ENCODE data around the gene NEK2. TPM values are rescaled to one million over a fixed set of nuclear protein-coding genes. Genes with fewer than 3 reads are reported as not detected.
A peak's percentile ranks its signal among the peaks of the same experiment; 100 is the strongest.
"Not testable (repeated sequence)": the region's sequence is repeated elsewhere in the genome, so short reads cannot be mapped to it uniquely, and the experiment has no call there.

The NEK2 gene
- polyA plus RNA-seq, 1 donor = 25.4 TPM

DNA sequence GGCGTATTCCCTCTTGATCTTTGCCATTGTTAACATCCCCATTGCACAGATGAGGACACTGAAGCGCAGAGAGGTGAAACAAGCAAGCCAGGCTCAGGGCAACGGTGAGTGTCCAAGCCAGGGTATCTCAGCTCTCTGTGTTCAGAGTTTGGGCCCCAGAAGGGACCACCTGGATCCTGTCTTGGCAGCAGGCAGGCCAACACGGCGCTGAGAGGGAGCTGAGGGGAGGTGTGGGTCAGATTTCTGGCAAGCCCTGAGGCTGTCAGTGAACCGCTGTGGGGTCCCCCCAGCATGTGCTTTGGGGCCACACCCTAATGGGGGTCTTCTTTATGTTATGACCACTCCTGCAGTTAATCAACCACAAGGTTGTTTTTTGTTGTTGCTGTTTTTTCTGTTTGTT, 23.1 kb downstream of the NEK2 start:
- no peak for DNase-seq

- no peak for DNase-seq
Measured at GRCh38 chr1:211650904-211651303, 24.5 kb downstream of the NEK2 start.

- DNase-seq = no peak
Measured at GRCh38 chr1:211648980-211649934, 26.2 kb downstream of the NEK2 start.

GRCh38 chr1:211648336-211648735, 27.1 kb downstream of the NEK2 start:
- DNase-seq = no peak

DNA sequence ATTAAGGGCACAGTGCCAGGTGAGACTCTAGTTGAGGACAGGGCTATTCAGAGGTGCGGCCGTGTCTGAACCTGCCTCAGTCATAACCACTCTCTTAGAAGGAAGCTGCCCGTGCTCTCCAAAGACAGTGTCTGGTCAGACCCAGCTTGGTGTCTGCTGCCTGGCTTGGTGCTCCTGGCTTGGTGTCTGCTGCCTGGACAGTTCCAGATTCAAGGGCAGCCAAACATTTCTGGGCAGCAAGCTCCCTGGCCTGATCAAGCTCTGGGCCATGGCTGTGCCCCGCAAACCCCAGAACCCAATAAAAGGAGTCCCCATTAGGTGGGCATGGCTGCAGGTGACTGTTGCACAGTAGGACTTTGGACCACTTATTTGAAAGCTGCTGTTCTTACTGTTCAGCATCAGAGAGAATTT, 27.7 kb downstream of the NEK2 start:
- DNase-seq = no peak

DNA sequence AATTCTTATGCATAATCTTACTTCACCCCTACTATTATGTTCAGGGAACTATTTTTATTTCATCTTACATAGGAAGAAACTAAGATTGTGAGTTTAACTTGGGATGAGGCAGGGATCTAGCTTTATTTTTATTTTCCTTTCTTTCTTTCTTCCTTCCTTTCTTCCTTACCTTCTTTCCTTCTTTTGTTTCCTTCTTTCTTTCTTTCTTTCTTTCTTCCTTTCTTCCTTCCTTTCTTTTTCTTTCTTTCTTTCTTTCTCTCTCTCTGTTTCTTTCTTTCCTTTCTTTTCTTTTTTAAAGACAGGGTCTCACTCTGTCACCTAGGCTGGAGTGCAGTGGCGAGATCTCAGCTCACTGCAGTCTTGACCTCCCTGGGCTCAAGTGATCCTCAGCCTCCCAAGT, 28.9 kb downstream of the NEK2 start:
- DNase-seq = no peak

DNA sequence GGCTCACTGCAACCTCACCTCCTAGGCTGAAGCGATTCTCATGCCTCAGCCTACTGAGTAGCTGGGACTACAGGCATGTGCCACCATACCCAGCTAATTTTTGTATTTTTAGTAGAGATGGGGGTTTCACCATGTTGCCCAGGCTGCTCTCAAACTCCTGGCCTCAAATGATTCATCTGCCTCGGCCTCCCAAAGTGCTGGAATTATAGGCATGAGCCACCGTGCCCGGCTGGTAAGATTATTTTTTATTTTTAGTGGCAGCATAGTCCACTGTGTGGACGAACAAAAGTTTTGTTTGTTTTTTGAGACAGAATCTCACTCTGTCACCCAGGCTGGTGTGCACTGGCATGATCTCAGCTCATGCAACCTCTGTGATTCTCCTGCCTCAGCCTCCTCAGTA, 29.8 kb downstream of the NEK2 start:
- DNase-seq = not testable (repeated sequence)

- DNase-seq = no peak
Measured at GRCh38 chr1:211644653-211645052, 30.8 kb downstream of the NEK2 start.

GRCh38 chr1:211643324-211644212, 31.9 kb downstream of the NEK2 start:
- peak; percentile 80 for DNase-seq

DNA sequence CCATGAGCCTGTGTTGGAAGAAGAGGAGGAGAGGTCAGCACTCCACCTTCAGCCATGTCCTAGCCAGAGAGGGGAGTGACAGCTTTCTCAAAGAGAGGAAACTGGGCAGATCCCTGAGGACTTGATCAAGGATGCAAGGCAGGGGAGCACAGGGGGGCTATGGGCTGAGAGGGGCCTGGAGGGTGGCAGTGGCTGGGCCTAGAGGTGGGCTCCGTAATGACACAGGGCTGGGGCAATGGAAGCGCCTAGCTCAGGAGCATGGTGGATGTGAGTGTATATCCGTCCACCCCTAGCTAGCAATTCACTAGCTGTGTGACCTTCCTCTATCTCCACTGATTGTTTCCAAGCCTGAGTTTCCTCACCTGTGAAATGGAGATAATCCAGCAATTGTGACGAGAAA, 32.6 kb downstream of the NEK2 start:
- DNase-seq = no peak

GRCh38 chr1:211641942-211642341, 33.5 kb downstream of the NEK2 start:
- no peak for DNase-seq

DNA sequence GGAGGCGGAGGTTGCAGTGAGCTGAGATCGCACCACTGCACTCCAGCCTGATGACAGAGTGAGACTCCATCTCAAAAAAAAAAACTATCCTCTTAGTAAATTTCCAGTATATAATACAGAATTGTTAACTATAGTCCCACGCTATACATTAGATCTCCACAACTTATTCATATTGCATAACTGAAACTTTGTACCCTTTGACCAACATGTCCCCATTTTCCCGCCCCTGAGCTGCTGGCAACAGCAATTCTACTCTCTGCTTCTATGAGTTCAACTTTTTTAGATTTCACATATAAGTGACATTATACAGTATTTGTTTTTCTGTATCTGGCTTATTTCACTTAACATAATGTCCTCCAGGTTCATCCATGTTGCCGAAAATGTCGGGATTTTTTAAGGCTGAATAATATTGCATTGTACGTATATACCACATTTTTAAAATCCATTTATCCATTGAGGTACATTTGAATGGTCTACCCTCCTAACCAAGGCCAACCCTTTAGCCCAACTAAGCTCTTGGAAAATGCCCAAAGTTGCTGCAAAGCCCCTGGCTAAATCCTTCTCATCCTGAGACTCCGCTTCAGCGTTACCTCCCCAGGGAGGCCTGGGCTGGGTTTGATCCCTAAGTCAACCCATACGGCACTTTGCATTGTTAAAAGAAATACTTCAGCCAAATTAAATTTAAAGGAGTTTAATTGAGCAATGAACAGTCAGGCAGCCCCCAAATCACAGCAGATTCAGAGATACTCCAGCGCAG, 34.2 kb downstream of the NEK2 start:
- DNase-seq = no peak

DNA sequence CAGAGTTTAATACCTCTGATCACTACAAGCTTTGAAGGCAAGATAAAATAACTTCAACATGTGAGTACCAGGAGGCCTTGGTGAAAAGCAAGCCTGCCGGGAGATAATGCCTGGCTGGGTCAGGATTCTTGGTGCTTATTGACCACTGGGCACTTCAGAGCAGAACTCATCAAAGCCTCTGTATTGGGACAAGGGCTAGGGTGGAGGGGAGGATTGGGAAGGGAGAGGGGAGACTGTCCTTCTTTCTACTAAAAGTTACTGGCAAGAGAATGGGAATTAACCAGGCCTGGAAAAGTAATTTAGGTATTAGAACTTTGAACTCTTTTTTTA, 35.2 kb downstream of the NEK2 start:
- DNase-seq = no peak

DNA sequence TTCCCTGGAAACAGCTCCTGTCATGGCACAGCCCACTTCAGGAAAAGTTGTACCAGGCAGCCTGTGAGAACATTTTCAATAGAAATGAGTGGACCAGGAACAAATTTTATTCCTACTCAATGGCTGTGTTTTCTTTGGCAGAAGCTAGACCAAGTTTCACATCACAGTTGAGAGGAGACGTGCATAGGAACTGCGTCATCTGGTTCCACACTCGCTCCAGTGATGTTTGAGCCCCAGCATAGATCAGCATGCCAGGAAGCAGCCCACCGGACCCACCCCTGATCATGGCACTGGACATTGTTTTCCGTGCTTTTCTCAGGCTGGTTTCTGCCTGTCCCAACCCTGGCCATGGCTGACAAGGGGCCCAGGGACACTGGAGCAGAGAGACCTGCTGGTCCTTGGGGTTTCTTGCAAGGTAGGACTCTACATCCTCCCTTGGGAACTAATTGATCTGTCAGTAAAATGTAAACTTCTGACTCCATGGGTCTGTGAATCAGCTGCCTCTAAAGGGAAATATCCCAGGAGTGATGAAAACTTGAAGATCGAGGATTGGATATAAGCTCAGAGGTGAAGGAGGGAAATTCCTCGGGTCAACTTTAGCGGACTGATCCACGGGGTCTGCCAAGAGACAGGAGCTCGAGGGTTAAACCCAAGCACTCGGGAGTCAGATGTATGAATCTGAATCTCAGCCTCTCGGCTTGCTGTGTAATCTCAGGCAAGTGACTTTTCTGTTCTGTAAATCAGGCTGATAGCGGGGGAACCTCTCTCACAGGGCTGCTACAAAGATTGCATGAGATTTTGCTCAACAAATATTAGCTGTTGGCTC, 35.7 kb downstream of the NEK2 start:
- DNase-seq = no peak

- no peak for DNase-seq
Measured at GRCh38 chr1:211638689-211639101, 36.7 kb downstream of the NEK2 start.

DNA sequence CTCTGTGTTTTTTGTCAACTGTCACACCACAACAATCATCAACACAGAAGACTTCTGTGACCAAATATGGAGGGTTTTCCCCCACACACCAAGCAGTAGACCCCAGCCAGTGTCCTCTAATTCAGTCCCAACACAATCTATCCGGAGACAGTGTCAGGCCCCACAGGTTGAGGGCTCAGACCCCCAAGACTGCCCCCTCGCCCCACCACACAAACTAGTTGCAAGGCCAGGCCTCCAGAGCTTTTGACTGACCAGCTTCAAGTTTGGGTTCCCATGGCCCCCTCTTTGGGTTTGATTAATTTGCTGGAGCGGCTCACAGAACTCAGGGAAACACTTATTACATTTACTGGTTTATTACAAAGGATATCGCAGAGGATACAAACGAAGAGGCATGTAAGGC, 37.2 kb downstream of the NEK2 start:
- no peak for DNase-seq

DNA sequence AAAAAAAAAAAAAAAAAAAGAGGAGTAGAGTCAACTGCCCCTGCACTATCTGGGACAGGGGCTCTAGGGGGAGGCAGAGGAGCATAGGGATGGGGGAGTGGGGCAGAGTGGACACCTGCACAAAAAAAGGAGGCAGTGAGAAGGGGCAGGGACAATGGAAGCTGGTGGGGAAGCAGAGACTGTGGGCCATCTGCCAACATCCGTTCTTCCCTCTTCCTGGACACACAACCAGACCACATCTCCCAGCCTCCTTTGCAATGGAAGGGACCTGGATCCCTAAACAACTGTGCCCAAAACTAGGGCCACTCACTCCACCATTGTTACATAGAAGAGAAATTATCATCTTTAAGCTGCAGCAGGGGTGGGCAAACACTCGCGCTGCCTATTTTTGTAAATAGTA, 38.4 kb downstream of the NEK2 start:
- DNase-seq = no peak

DNA sequence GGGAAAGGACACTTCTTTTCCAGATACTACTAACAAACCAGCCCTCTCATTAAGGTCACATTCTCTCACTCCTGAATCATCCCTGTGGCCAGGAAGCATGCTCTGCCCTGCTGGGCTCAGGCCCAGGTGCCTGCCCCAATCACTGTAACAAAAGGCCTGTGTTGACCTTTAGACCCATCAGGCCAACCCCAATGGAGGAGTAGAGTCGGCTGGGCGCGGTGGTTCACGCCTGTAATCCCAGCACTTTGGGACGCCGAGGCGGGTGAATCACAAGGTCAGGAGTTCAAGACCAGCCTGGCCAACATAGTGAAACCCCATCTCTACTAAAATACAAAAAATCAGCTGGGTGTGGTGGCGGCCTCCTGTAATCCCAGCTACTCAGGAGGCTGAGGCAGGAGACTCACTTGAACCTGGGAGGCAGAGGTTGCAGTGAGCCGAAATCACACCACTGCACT, 38.8 kb downstream of the NEK2 start:
- DNase-seq = not testable (repeated sequence)

GRCh38 chr1:211635597-211636205, 39.7 kb downstream of the NEK2 start:
- DNase-seq = no peak

- DNase-seq = no peak
Measured at GRCh38 chr1:211634931-211635330, 40.5 kb downstream of the NEK2 start.

DNA sequence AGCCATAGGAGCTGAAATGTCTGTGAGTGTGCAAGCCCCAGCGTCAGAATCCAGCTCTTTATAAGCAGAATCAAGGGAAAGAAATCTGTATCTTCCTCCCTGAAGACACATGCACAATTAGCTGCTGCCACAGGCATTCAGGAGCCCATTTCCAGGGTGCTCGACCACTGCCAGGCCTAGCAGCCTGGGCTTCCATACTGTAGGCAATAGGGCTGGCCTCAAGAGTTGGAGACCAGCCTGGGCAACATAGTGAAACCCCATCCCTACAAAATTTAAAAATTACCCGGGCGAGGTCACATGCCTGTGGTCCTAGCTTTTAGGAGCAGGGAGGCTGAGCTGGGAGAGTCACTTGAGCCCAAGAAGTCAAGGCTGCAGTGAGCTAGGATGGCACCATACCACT, 41.0 kb downstream of the NEK2 start:
- no peak for DNase-seq

Measured in left kidney (tissue), 2 donors.